Smooth muscle cell (in vitro differentiated cells): ENCODE data around the gene ARMH4. TPM values are rescaled to one million over a fixed set of nuclear protein-coding genes. Genes with fewer than 3 reads are reported as not detected.

Experiments used
- DNase-seq: peaks from one replicate; lab custom pipeline; 2025; ENCODE audit not compliant: unreplicated experiment; lab: John Stamatoyannopoulos, UW
- H2AFZ ChIP-seq: fragments of 200-600 bp; sonication (generic); 2 replicates; pipeline ENCODE4 v1.6.0; 2016; ENCODE audit warnings: antibody characterized with exemption, low read depth, mild to moderate bottlenecking
- H3F3A ChIP-seq: fragments of 200-600 bp; sonication (generic); 2 replicates; pipeline ENCODE4 v1.6.0; 2017; ENCODE audit warnings: antibody characterized with exemption, low read depth
- H3K27ac ChIP-seq: fragments of 200-600 bp; sonication (generic); 2 replicates; pipeline ENCODE4 v1.5.1; 2016; ENCODE audit warnings: low read depth, mild to moderate bottlenecking
- H3K27me3 ChIP-seq: fragments of 200-600 bp; sonication (generic); 2 replicates; pipeline ENCODE4 v1.6.1; 2016; ENCODE audit warnings: low read depth, mild to moderate bottlenecking
- H3K36me3 ChIP-seq: fragments of 200-600 bp; sonication (generic); 2 replicates; pipeline ENCODE4 v1.5.1; 2016; ENCODE audit warnings: low read depth
- H3K4me1 ChIP-seq: fragments of 200-600 bp; sonication (generic); 2 replicates; pipeline ENCODE4 v1.5.1; 2016; ENCODE audit warnings: low read depth
- H3K4me2 ChIP-seq: fragments of 200-600 bp; sonication (generic); 2 replicates; pipeline ENCODE4 v1.6.0; 2016; ENCODE audit warnings: mild to moderate bottlenecking
- H3K4me3 ChIP-seq: fragments of 200-600 bp; sonication (generic); 2 replicates; pipeline ENCODE4 v1.5.1; 2016; ENCODE audit warnings: mild to moderate bottlenecking
- H3K79me2 ChIP-seq: fragments of 200-600 bp; sonication (generic); 2 replicates; pipeline ENCODE4 v1.6.0; 2016; ENCODE audit warnings: low read depth, mild to moderate bottlenecking
- H3K9ac ChIP-seq: fragments of 200-600 bp; sonication (generic); 2 replicates; pipeline ENCODE4 v1.6.0; 2016; ENCODE audit warnings: low read depth
- H3K9me3 ChIP-seq: fragments of 200-600 bp; sonication (generic); replicated peaks from 2 replicates; pipeline ENCODE4 v1.5.1; 2016; ENCODE audit warnings: low read depth
- H4K20me1 ChIP-seq: fragments of 200-600 bp; sonication (generic); 2 replicates; pipeline ENCODE4 v1.6.0; 2016; ENCODE audit warnings: low read depth
- CTCF ChIP-seq: fragments of 200-600 bp; sonication (generic); IDR thresholded peaks from 2 replicates; pipeline ENCODE4 v1.5.1; 2017; ENCODE audit warnings: borderline replicate concordance, mild to moderate bottlenecking, antibody characterized with exemption; ENCODE audit not compliant: insufficient read depth, poor library complexity, severe bottlenecking
- WGBS: methylation state at CpG from one replicate; pipeline ENCODE4 v1.1.7; 2016; ENCODE audit warnings: low lambda C conversion rate; 5-methylcytosine and 5-hydroxymethylcytosine counted together
- polyA plus RNA-seq: library from polyadenylated mRNA; unstranded; fragments of >200 nt; fragmentation: Nextera tagmentation; extraction: Ambion mirVana; gene quantifications from 2 replicates; pipeline ENCODE4 v1.2.1, GENCODE V29; 2016
- total RNA-seq: library from RNA; depleted of rRNA; stranded (reverse); fragments of >200 nt; gene quantifications from 2 replicates; pipeline ENCODE4 v1.2.3, GENCODE V29; 2014

ARMH4 gene
- total and polyA plus RNA-seq, 2 experiments from 2014 or later = 12.9 to 14.7 TPM

GRCh38 chr14:58082011-58082410, 70.0 kb downstream of the ARMH4 start:
- DNase-seq = no peak
- no peaks in the 10 kb centered on the region for H3K27me3 ChIP-seq
- H2AFZ ChIP-seq = no peak overlapping the region
- no peaks in the 10 kb centered on the region for H4K20me1 ChIP-seq
- 84% methylated on average over 2 of the region's 2 CpGs for WGBS
- H3K9ac ChIP-seq = no peak overlapping the region
- TF ChIP-seq CTCF = no peak
- peak overlapping the region; percentile 90 for H3K27ac ChIP-seq
- peak overlapping the region; percentile 56 for H3K4me2 ChIP-seq
- no peaks in the 10 kb centered on the region for H3F3A ChIP-seq
- no peak overlapping the region for H3K4me3 ChIP-seq
- H3K4me1 ChIP-seq = peaks cover 7% of the 10 kb centered on the region
- H3K9me3 ChIP-seq = no peaks in the 10 kb centered on the region
- no peaks in the 10 kb centered on the region for H3K36me3 ChIP-seq
- no peaks in the 10 kb centered on the region for H3K79me2 ChIP-seq

GRCh38 chr14:58078471-58078870, 73.5 kb downstream of the ARMH4 start:
- Histone ChIP-seq H3K9ac (no peak overlapping the region), H3K4me2 (peak overlapping the region; percentile 67), H3K79me2 (no peaks in the 10 kb centered on the region), H4K20me1 (no peaks in the 10 kb centered on the region), H3K27me3 (no peaks in the 10 kb centered on the region), H3F3A (no peaks in the 10 kb centered on the region), H3K27ac (peak overlapping the region; percentile 78), H3K36me3 (no peaks in the 10 kb centered on the region), H3K9me3 (no peaks in the 10 kb centered on the region), H3K4me3 (no peak overlapping the region), H2AFZ (no peak overlapping the region), H3K4me1 (peaks cover 7% of the 10 kb centered on the region)
- no peak for TF ChIP-seq CTCF
- no peak for DNase-seq

- peaks cover 7% of the 10 kb centered on the region for H3K4me1 ChIP-seq
- no peaks in the 10 kb centered on the region for H3F3A ChIP-seq
- H3K27me3 ChIP-seq = no peaks in the 10 kb centered on the region
- no peak overlapping the region for H2AFZ ChIP-seq
- H3K79me2 ChIP-seq = no peaks in the 10 kb centered on the region
- no peak overlapping the region for H3K4me3 ChIP-seq
- no peak for TF ChIP-seq CTCF
- no peaks in the 10 kb centered on the region for H4K20me1 ChIP-seq
- DNase-seq = no peak
- no peaks in the 10 kb centered on the region for H3K36me3 ChIP-seq
- H3K4me2 ChIP-seq = peak overlapping the region; percentile 67
- H3K9me3 ChIP-seq = no peaks in the 10 kb centered on the region
- peak overlapping the region; percentile 78 for H3K27ac ChIP-seq
- no peak overlapping the region for H3K9ac ChIP-seq
Measured at GRCh38 chr14:58078068-58078467, 73.9 kb downstream of the ARMH4 start.

GRCh38 chr14:58077621-58078020, 74.4 kb downstream of the ARMH4 start:
- Histone ChIP-seq H3F3A (no peaks in the 10 kb centered on the region), H3K4me3 (no peak overlapping the region), H3K9me3 (no peaks in the 10 kb centered on the region), H3K9ac (no peak overlapping the region), H3K4me2 (peak overlapping the region; percentile 67), H3K27ac (peak overlapping the region; percentile 78), H4K20me1 (no peaks in the 10 kb centered on the region), H3K79me2 (no peaks in the 10 kb centered on the region), H3K27me3 (no peaks in the 10 kb centered on the region), H3K36me3 (no peaks in the 10 kb centered on the region), H2AFZ (no peak overlapping the region), H3K4me1 (peaks cover 7% of the 10 kb centered on the region)
- WGBS = 58% methylated on average over 1 of the region's 1 CpG
- no peak for DNase-seq
- TF ChIP-seq CTCF = no peak
